HepG2 (cell line): ENCODE measurements around the gene CALCR. TPM values are rescaled to one million over a fixed set of nuclear protein-coding genes. Genes with fewer than 3 reads are reported as not detected.

Experiments
- ATAC-seq: fragments of 200-7000 bp; cut with Tn5 transposase; 3 replicates; pipeline ENCODE4 v1.9.1; 2020; ENCODE audit warnings: mild to moderate bottlenecking, moderate library complexity
- BruUV-seq: library from RNA; stranded (reverse); fragments of 400-500 nt; replicated peaks from 2 replicates; lab custom pipeline; 2021; lab: Mats Ljungman, UMichigan
- CTCF ChIA-PET: fragments of 300-600 bp; formaldehyde crosslinking; extraction: SDS; loops from one replicate; lab custom pipeline; 2021; ENCODE audit warnings: low total read pairs, inconsistent platforms, low intra/inter-chr PET ratio; lab: Yijun Ruan, JAX
- POLR2A ChIA-PET: fragments of 350-600 bp; sonication (Branson Sonifier 250); formaldehyde crosslinking; loops from one replicate; lab custom pipeline; 2020; ENCODE audit warnings: antibody characterized with exemption, inconsistent platforms; lab: Yijun Ruan, JAX
- DNase-seq: peaks from one replicate; pipeline ENCODE4 v3.0.0-alpha.2; 2015; ENCODE audit warnings: low spot score
- FAIRE-seq: peaks from 3 replicates; lab custom pipeline; 2011; peaks lifted over from hg19 to GRCh38; lab: Jason Lieb, UNC
- H2AFZ ChIP-seq: one replicate; pipeline ENCODE4 v1.6.1; 2011; ENCODE audit warnings: low read length, inconsistent platforms
- H3K27ac ChIP-seq: fragments of 300-600 bp; 3 replicates; pipeline ENCODE4 v1.8.0; 2011; ENCODE audit warnings: mixed run types, mild to moderate bottlenecking, mixed read lengths, low read length, inconsistent platforms; ENCODE audit not compliant: insufficient read depth; ENCODE audit errors: extremely low read length
- H3K27me3 ChIP-seq, 2 experiments: fragments of 200-600 bp in 1 of 2; 2 replicates in 1 of 2; 3 replicates in 1 of 2; pipeline versions ENCODE4 v1.6.0 to v1.8.0; 2011; ENCODE audit warnings: low read length in 2 of 2, mild to moderate bottlenecking in 2 of 2, moderate library complexity in 2 of 2, inconsistent platforms in 1 of 2; ENCODE audit not compliant: insufficient read depth in 2 of 2, control insufficient read depth in 1 of 2
- H3K36me3 ChIP-seq, 2 experiments: fragments of 200-600 bp in 1 of 2; replicated peaks in 1 of 2; 2 replicates in 1 of 2; 3 replicates in 1 of 2; pipeline versions ENCODE4 v1.5.1 to v1.8.0; 2011; ENCODE audit warnings: low read length in 2 of 2, inconsistent platforms in 1 of 2; ENCODE audit not compliant: insufficient read depth in 2 of 2, control insufficient read depth in 1 of 2
- H3K4me1 ChIP-seq: 2 replicates; pipeline ENCODE4 v1.5.1; 2012; ENCODE audit warnings: low read length, inconsistent platforms; ENCODE audit not compliant: insufficient read depth
- H3K4me2 ChIP-seq: 2 replicates; pipeline ENCODE4 v1.6.0; 2011; ENCODE audit warnings: low read depth, low read length, inconsistent platforms
- H3K4me3 ChIP-seq, 3 experiments: fragments of 200-600 bp in 1 of 3; sonication (generic), shearing (Covaris generic) in 1 of 3; replicated peaks in 1 of 3; 2 replicates each; pipeline ENCODE4 v1.5.1; 2011 to 2016; ENCODE audit warnings: low read length in 3 of 3, inconsistent platforms in 2 of 3, low read depth in 2 of 3, mild to moderate bottlenecking in 2 of 3, control low read depth in 1 of 3, mixed read lengths in 1 of 3; ENCODE audit not compliant: insufficient read depth in 1 of 3
- H3K79me2 ChIP-seq: one replicate; pipeline ENCODE4 v1.6.1; 2011; ENCODE audit warnings: low read length, inconsistent platforms; ENCODE audit not compliant: insufficient read depth
- H3K9ac ChIP-seq: 2 replicates; pipeline ENCODE4 v1.6.0; 2011; ENCODE audit warnings: mild to moderate bottlenecking, low read depth, low read length, inconsistent platforms; ENCODE audit not compliant: insufficient read depth
- H3K9me3 ChIP-seq: 2 replicates; pipeline ENCODE4 v1.5.1; 2012; ENCODE audit warnings: mild to moderate bottlenecking, low read length
- H4K20me1 ChIP-seq: 2 replicates; pipeline ENCODE4 v1.6.0; 2011; ENCODE audit warnings: inconsistent platforms, mild to moderate bottlenecking, low read length, moderate library complexity; ENCODE audit not compliant: insufficient read depth
- MXD4 ChIP-seq: IDR thresholded peaks from 2 replicates; pipeline ENCODE4 v1.6.1; 2016; ENCODE audit warnings: mild to moderate bottlenecking, missing biosample characterization, missing genetic modification reagents
- SMYD3 ChIP-seq: sonication (generic); formaldehyde crosslinking; IDR thresholded peaks from 2 replicates; pipeline ENCODE4 v1.8.1; 2023; ENCODE audit warnings: mild to moderate bottlenecking, missing genetic modification reagents
- THRA ChIP-seq: sonication (generic); formaldehyde crosslinking; IDR thresholded peaks from 2 replicates; pipeline ENCODE4 v1.4.0; 2020; ENCODE audit warnings: missing genetic modification reagents, borderline replicate concordance
- ZBTB34 ChIP-seq: sonication (generic); formaldehyde crosslinking; IDR thresholded peaks from 2 replicates; pipeline ENCODE4 v1.8.0; 2022; ENCODE audit warnings: mild to moderate bottlenecking, missing genetic modification reagents
- ZNF10 ChIP-seq: sonication (generic); formaldehyde crosslinking; IDR thresholded peaks from 2 replicates; pipeline ENCODE4 v1.4.0; 2020; ENCODE audit warnings: mild to moderate bottlenecking, low read depth, missing genetic modification reagents, borderline replicate concordance
- ZNF737 ChIP-seq: sonication (generic); formaldehyde crosslinking; IDR thresholded peaks from 2 replicates; pipeline ENCODE4 v1.5.0; 2020; ENCODE audit warnings: missing genetic modification reagents, mild to moderate bottlenecking, borderline replicate concordance
- WGBS: methylation state at CpG from one replicate; pipeline ENCODE4 v1.1.6; 2017; ENCODE audit warnings: low lambda C conversion rate; 5-methylcytosine and 5-hydroxymethylcytosine counted together
- in situ Hi-C: cut with HindIII; loops from 2 replicates; pipeline ENCODE4 v1.10.0; 2017; ENCODE audit warnings: low pct_unique_long_range_greater_than_20kb; ENCODE audit not compliant: extremely low pct_ligation_motif_present
- intact Hi-C: fragments of 100-400 bp; cut with micrococcal nuclease; formaldehyde crosslinking; loops from one replicate; pipeline ENCODE4 v1.10.0; 2022; ENCODE audit not compliant: unreplicated experiment
- polyA plus RNA-seq, 8 experiments: library from polyadenylated mRNA; depleted of rRNA in 3 of 8; stranded (reverse) in 7 of 8; unstranded in 1 of 8; fragments of >200 nt; fragmentation: Illumina TruSeq in 4 of 8; extraction: Trizol in 4 of 8; gene quantifications; 2 replicates each; pipeline versions ENCODE4 v1.2.1 to v1.2.3, GENCODE V29; 2011 to 2016; ENCODE audit warnings: low read depth in 4 of 8, missing spikeins in 1 of 8, mixed read lengths in 1 of 8; ENCODE audit not compliant: insufficient read depth in 1 of 8
- total RNA-seq, 5 experiments: library from RNA; depleted of rRNA; stranded (reverse); fragments of >200 nt; fragmentation: Illumina TruSeq; extraction: Trizol; gene quantifications; 2 replicates each; pipeline ENCODE4 v1.2.3, GENCODE V29; 2016; ENCODE audit warnings: low read depth in 1 of 5

Gene CALCR
- total and polyA plus RNA-seq, 2 of the 13 experiments (the other 11 are each of a cell fraction or from before 2014, with no cell fraction given), result not detected

GRCh38 chr7:93390660-93391059 lies 183.9 kb downstream of the CALCR start:
- CTCF ChIA-PET, result no interaction called here
- BruUV-seq, result no TSS peak
- H3K36me3 ChIP-seq, result no peaks in the 10 kb centered on the region
- TF ChIP-seq ZNF10 (no peak), THRA (CRISPR knock-in tag) (no peak), ZNF737 (CRISPR knock-in tag) (no peak), ZBTB34 (CRISPR knock-in tag) (no peak), MXD4 (CRISPR knock-in tag) (no peak), SMYD3 (CRISPR knock-in tag) (no peak)
- ATAC-seq (no peak), DNase-seq (no peak), FAIRE-seq (no peak)
- H3K4me1 ChIP-seq, result no peaks in the 10 kb centered on the region
- no peaks in the 10 kb centered on the region for H4K20me1 ChIP-seq
- H3K9me3 ChIP-seq, result no peaks in the 10 kb centered on the region
- POLR2A ChIA-PET, result no interaction called here
- intact Hi-C loops, result no loop called here
- no peak overlapping the region for H3K4me2 ChIP-seq
- 15% methylated on average over 3 of the region's 3 CpGs for WGBS
- H2AFZ ChIP-seq, result no peak overlapping the region
- no peaks in the 10 kb centered on the region for H3K79me2 ChIP-seq
- in situ Hi-C loops, result no loop called here
- no peaks in the 10 kb centered on the region; a peak in 2 of 5 replicates for H3K27me3 ChIP-seq
- H3K9ac ChIP-seq, result no peak overlapping the region
- H3K27ac ChIP-seq, result no peak overlapping the region
- no peak overlapping the region for H3K4me3 ChIP-seq
